HG02870 (cell line): Measurements from ENCODE around the gene CDK7.
"Not testable (repeated sequence)": the region's sequence is repeated elsewhere in the genome, so short reads cannot be mapped to it uniquely, and the experiment has no call there.

Experiments
- ATAC-seq: cut with Tn5 transposase; IDR thresholded peaks from one replicate; pipeline ENCODE4 v1.9.1; 2021; ENCODE audit warnings: mild to moderate bottlenecking, moderate library complexity; ENCODE audit not compliant: unreplicated experiment

Gene CDK7

DNA sequence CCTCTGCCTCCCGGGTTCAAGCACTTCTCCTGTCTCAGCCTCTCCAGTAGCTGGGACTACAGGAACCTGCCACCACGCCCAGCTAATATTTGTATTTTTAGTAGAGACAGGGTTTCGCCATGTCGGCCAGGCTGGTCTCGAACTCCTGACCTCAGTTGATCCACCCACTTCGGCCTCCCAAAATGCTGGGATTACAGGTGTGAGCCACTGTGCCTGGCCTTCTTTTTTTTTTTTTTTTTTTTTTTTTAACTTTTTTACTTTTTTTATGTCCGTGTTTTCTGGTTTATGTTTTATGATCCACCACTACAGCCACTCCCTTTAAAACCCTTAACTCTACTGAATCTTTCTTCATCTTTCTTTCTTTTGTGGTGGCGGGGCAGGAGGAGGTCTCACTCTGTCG lies 2.0 kb downstream of the CDK7 start:
- ATAC-seq: not testable (repeated sequence)

GRCh38 chr5:69237877-69238276 lies 3.2 kb downstream of the CDK7 start:
- no peak for ATAC-seq

- no peak for ATAC-seq
Measured at GRCh38 chr5:69238760-69239251, 4.1 kb downstream of the CDK7 start.

GRCh38 chr5:69242215-69242927 lies 7.7 kb downstream of the CDK7 start:
- ATAC-seq: no peak

DNA sequence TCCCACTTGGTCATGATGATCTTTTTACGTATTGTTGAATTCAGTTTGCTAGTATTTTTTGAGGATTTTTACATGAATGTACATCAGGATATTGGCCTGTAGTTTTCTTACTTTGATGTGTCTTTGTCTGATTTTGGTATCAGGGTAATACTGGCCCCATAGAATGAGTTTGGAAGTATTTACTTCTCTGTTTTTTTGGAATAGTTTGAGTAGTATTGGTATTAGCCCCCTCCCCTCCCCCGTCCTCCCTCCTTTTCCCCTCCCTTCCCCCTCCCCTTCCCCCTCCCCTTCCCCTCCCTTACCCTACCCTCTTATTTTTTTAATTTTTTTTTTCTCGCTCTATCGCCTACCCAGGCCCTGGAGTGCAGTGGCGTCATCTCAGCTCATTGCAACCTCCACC lies 10.3 kb downstream of the CDK7 start:
- no peak for ATAC-seq

- no peak for ATAC-seq
Measured at GRCh38 chr5:69248019-69248418, 13.3 kb downstream of the CDK7 start.

DNA sequence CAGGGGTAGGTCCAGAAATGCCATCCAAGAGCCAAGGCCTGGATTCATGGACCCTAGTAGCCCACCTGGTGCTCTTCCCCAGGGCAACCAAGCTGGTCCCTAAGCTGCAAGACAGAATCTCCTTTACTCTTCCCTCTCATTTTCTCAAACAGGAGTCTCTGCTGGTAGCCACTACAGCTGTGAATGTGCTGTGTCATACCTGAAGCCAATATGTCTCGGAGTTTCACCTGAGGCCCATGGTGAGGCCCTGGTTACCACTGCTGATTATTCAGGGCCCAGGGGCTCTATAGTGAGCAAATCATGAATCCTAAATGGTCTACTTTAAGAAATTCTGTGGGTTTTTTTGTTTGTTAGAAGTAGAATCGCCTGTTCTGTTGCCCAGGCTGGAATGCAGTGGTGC lies 15.9 kb downstream of the CDK7 start:
- ATAC-seq: no peak

DNA sequence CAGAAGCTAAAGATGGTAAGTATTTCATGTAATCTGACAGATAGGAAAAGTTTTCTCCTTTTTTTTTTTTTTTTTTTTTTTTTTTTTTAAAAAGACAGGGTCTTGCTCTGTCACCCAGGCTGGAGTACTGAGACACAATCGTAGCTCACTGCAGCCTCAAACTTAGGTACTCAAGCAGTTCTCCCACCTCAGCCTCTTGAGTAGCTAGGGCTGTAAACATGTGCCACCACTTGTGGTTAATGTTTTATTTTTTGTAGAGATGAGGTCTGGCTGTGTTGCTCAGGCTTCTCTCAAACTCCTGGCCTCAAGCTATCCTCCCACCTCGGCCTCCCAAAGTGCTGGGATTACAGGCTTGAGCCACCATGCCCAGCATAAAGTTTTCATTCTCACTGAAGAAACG lies 17.8 kb downstream of the CDK7 start:
- no peak for ATAC-seq

- ATAC-seq: not testable (repeated sequence)
Measured at GRCh38 chr5:69255940-69256339, 21.3 kb downstream of the CDK7 start.

DNA sequence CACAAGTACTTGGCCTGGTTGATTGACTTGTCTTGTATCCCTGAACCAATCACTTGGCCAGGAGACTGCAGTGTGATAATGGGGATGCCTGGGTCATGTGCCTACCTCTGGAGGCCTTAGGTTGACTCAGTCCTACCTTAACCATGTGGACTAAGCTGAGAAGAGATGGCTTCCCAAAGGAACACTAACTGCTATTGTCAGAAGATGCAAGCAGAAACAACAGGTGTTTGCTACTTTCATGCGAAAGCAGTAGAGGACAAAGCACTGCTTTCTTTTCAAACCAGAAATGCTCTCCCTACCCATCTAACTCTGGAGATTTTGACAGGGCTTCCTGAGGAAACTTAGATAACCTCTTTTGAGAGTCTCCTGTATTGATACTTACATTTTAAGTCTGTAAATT lies 22.9 kb downstream of the CDK7 start:
- ATAC-seq: no peak

DNA sequence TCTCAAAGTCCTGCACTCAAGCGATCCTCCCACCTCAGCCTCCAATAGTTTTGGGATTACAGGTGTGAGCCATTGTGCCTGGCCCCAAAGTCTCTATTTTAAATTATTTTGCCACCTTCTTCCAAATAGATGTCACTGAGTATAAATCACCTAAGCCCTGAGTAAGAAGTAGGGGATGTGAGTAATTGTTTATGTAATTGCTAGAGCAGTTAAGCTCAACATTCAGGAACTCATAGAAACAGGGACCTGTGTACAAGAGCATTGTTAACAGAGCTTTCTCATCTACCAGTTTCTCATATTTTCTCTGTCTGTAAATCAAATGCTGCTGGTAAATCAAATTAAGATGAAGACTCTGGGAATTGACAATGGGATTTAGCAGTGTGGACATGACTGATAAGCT lies 26.3 kb downstream of the CDK7 start:
- ATAC-seq: no peak

- no peak for ATAC-seq
Measured at GRCh38 chr5:69265931-69266330, 31.2 kb downstream of the CDK7 start.

GRCh38 chr5:69268899-69269298 lies 34.2 kb downstream of the CDK7 start:
- no peak for ATAC-seq

- no peak for ATAC-seq
Measured at GRCh38 chr5:69270840-69271239, 36.2 kb downstream of the CDK7 start.

DNA sequence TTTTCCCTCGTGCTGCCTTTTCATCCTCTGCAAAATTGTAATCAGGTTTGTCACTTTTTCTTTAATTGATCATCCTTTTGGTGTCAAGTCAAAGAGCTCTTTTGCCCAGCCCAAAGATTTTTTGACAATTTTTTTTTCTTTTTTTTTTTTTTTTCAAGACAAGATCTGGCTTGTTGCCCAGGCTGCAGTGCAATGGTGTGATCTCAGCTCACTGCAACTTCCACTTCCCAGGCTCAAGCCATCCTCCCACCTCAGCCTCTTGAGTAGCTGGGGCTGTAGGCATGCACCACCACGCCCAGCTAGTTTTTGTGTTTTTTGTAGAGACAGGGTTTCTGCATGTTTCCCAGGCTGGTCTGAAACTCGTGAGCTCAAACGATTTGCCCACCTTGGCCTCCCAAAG lies 36.7 kb downstream of the CDK7 start:
- no peak for ATAC-seq

DNA sequence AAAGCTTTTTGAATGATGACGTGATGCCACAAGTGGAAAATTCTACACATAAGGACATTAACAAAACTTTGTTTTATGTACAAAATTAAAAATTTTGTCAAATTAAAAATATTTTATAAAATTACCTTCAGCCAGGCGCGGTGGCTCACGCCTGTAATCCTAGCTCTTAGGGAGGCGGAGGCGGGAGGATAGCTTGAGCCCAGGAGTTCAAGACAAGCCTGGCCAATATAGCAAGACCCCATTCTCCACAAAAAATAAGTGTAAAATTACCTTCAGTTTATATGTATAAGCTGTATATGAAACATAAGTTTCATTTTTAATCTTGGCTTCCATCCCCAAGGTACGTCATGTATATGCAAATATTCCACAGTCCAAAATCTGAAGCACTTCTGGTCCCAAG lies 40.9 kb downstream of the CDK7 start:
- no peak for ATAC-seq

DNA sequence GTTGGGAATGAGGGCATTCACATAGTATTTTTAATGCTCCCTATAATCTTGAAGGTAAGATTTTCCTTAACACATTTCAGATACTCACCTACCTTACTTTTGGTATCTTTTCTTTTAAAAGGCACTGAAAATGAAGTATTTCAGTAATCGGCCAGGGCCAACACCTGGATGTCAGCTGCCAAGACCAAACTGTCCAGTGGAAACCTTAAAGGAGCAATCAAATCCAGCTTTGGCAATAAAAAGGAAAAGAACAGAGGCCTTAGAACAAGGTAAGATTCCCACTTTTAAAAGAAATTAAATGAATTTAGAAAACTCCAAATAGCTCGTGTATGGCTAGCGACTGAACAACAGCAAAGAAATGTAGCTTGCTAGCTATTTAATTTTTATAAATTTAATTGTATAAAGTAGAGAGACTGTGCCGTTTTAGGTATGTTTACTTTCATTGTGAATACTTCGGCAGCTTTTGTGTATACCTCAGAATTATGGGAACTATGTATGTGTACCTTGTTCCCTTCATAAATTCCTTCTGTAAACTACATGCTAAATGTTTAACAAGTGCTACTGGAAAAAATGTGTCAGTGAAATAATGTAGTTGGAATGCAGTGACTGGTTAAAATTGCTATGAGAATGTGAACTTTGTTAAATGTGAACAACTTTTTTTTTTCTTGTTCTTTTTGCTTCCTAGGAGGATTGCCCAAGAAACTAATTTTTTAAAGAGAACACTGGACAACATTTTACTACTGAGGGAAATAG lies 41.9 kb downstream of the CDK7 start:
- ATAC-seq: no peak

DNA sequence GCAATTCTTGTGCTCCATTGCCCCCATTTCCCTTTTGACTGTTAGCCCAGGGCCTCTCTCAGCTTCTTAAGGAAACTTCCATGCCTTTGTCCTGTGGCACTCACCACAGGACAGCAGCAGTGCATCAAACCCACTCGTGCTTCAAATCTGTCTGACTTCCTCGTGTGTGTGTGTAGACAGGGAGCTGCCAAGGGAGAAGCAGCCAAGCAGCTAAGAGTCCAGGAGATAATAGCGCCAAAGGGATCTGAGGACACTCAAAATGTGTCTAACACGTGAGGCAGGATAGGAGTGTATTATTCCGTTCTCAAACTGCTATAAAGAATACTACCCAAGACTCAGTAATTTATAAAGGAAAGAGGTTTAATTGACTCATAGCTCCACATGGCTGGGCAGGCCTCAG lies 44.8 kb downstream of the CDK7 start:
- no peak for ATAC-seq

DNA sequence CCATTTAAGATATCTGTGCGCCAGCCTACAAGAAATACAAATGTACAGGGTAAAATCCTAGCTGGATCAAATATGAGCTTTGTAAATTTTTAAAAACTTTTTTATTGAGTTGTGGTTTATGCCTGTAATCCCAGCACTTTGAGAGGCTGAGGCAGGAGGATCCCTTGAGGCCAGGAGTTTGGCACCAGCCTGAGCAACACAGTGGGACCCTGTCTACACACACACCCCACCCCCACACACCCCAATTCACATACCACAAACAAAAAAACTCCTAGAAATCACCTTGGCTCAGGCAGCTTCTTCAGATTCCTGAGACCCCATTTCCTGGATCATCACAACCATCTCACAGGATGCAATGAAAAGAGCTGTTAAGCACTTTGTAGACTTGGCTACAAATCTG lies 46.4 kb downstream of the CDK7 start:
- ATAC-seq: no peak

GRCh38 chr5:69284203-69284602 lies 49.5 kb downstream of the CDK7 start:
- no peak for ATAC-seq

- no peak for ATAC-seq
Measured at GRCh38 chr5:69285448-69286116, 50.9 kb downstream of the CDK7 start.

DNA sequence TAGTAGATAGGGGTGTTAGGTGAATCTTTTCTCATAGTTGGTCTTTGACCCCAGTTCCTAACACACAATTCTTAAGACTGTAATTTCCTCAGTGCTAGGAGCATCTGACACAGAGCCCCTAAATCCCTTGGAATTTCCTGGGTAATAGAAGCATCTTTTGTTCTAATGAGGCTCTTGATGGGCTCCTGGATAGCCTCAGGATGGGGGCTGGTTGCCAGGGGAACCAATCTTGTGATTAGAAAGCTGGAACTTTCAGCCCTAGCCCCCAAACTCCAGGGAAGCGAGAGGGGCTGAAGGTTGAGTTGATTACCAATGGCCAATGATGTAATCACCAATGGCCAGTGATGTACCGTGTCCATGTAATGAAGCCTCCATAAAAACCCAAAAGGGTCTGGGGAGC lies 53.4 kb downstream of the CDK7 start:
- ATAC-seq: no peak
